Measurements from ENCODE around the gene CDC34. TPM values are rescaled to one million over a fixed set of nuclear protein-coding genes. Genes with fewer than 3 reads are reported as not detected.

Gene CDC34
- total RNA-seq, 1 donor from 2014 or later: 265 TPM

- DNase-seq (ENCODE audit: low read depth): no peak
- TF ChIP-seq CTCF (conservative IDR thresholded peaks at IDR 0.05; ENCODE audit: low read depth, low read length): no peak
- H3K4me3 ChIP-seq (ENCODE audit: low read depth, low read length): no peak overlapping the region
Measured at GRCh38 chr19:497869-498510, 33.6 kb upstream of the CDC34 start.

GRCh38 chr19:498511-498891 lies 33.1 kb upstream of the CDC34 start:
- no peak overlapping the region for H3K4me3 ChIP-seq (ENCODE audit: low read depth, low read length)
- TF ChIP-seq CTCF (conservative IDR thresholded peaks at IDR 0.05; ENCODE audit: low read depth, low read length): no peak
- DNase-seq (ENCODE audit: low read depth): no peak

- no peak for TF ChIP-seq CTCF (conservative IDR thresholded peaks at IDR 0.05; ENCODE audit: low read depth, low read length)
- H3K4me3 ChIP-seq (ENCODE audit: low read depth, low read length): no peak overlapping the region
- DNase-seq (ENCODE audit: low read depth): no peak
Measured at GRCh38 chr19:498977-499623, 32.5 kb upstream of the CDC34 start.

GRCh38 chr19:501646-502045 lies 29.9 kb upstream of the CDC34 start:
- H3K4me3 ChIP-seq (ENCODE audit: low read depth, low read length): no peak overlapping the region
- no peak for TF ChIP-seq CTCF (conservative IDR thresholded peaks at IDR 0.05; ENCODE audit: low read depth, low read length)
- DNase-seq (ENCODE audit: low read depth): no peak

- DNase-seq (ENCODE audit: low read depth): no peak
- no peak for TF ChIP-seq CTCF (conservative IDR thresholded peaks at IDR 0.05; ENCODE audit: low read depth, low read length)
Measured at GRCh38 chr19:504616-505015, 26.9 kb upstream of the CDC34 start.

GRCh38 chr19:506404-507285 lies 24.9 kb upstream of the CDC34 start:
- DNase-seq (ENCODE audit: low read depth): peak; percentile 56
- peak overlapping the region; percentile 95 for H3K4me3 ChIP-seq (ENCODE audit: low read depth, low read length)
- peak; percentile 77 for TF ChIP-seq CTCF (conservative IDR thresholded peaks at IDR 0.05; ENCODE audit: low read depth, low read length)

More at GRCh38 chr19:504616-505015, 26.9 kb upstream of the CDC34 start:
- H3K4me3 ChIP-seq (ENCODE audit: low read depth, low read length): no peak overlapping the region
